Fibroblast of lung (primary cell): Measurements from ENCODE around the gene WDR7. TPM values are rescaled to one million over a fixed set of nuclear protein-coding genes. Genes with fewer than 3 reads are reported as not detected.

ENCODE experiments used
- DNase-seq, 2 donors: peaks; one replicate each; pipeline versions ENCODE4 v3.0.0 to v3.0.0-alpha.2; 2010; ENCODE audit warnings: low read depth in 2 of 2
- H2AFZ ChIP-seq: 2 replicates; pipeline ENCODE4 v1.5.1; 2012; ENCODE audit warnings: low read length, control low read depth, inconsistent platforms
- H3K27ac ChIP-seq: 2 replicates; pipeline ENCODE4 v1.5.1; 2011; ENCODE audit warnings: low read length, control low read depth; ENCODE audit not compliant: insufficient read depth
- H3K27me3 ChIP-seq: 2 replicates; pipeline ENCODE4 v1.5.1; 2011; ENCODE audit warnings: mild to moderate bottlenecking, low read length; ENCODE audit not compliant: control insufficient read depth, insufficient read depth
- H3K36me3 ChIP-seq: 2 replicates; pipeline ENCODE4 v1.5.1; 2011; ENCODE audit warnings: low read length; ENCODE audit not compliant: control insufficient read depth, insufficient read depth
- H3K4me1 ChIP-seq: 2 replicates; pipeline ENCODE4 v1.5.1; 2011; ENCODE audit warnings: low read length; ENCODE audit not compliant: control insufficient read depth, insufficient read depth; ENCODE audit errors: extremely low read depth
- H3K4me2 ChIP-seq: 2 replicates; pipeline ENCODE4 v1.5.1; 2011; ENCODE audit warnings: low read length, control low read depth; ENCODE audit not compliant: insufficient read depth; ENCODE audit errors: extremely low read depth
- H3K4me3 ChIP-seq, 4 experiments: fragments of 200-600 bp in 1 of 4; sonication (generic) in 1 of 4; replicated peaks in 1 of 4; 2 replicates each; pipeline ENCODE4 v1.5.1; 2011 to 2016; ENCODE audit warnings: low read length in 4 of 4, low read depth in 3 of 4, mild to moderate bottlenecking in 3 of 4, control low read depth in 2 of 4, inconsistent platforms in 1 of 4, mixed read lengths in 1 of 4; ENCODE audit not compliant: insufficient read depth in 1 of 4; ENCODE audit errors: control extremely low read depth in 1 of 4
- H3K79me2 ChIP-seq: 2 replicates; pipeline ENCODE4 v1.5.1; 2012; ENCODE audit warnings: mild to moderate bottlenecking, low read length, inconsistent platforms; ENCODE audit not compliant: control insufficient read depth, insufficient read depth
- H3K9ac ChIP-seq: 2 replicates; pipeline ENCODE4 v1.5.1; 2011; ENCODE audit warnings: mild to moderate bottlenecking, low read length, control low read depth; ENCODE audit not compliant: insufficient read depth
- H3K9me3 ChIP-seq: 2 replicates; pipeline ENCODE4 v1.5.1; 2012; ENCODE audit warnings: low read depth, low read length; ENCODE audit not compliant: control insufficient read depth, insufficient read depth
- H4K20me1 ChIP-seq: 2 replicates; pipeline ENCODE4 v1.5.1; 2011; ENCODE audit warnings: low read length; ENCODE audit not compliant: control insufficient read depth, insufficient read depth; ENCODE audit errors: extremely low read depth
- EZH2 ChIP-seq: IDR thresholded peaks from 2 replicates; pipeline ENCODE4 v1.5.1; 2012; ENCODE audit warnings: low read length, control low read depth, mild to moderate bottlenecking; ENCODE audit errors: missing control alignments
- polyA plus RNA-seq, 2 donors: library from polyadenylated mRNA; depleted of rRNA in 1 of 2; stranded (reverse) in 1 of 2; unstranded in 1 of 2; fragments of >200 nt; gene quantifications; 2 replicates each; pipeline ENCODE4 v1.2.1, GENCODE V29; 2011 to 2012; ENCODE audit warnings: missing spikeins in 1 of 2
- total RNA-seq: library from RNA; depleted of rRNA; stranded (reverse); fragments of >200 nt; gene quantifications from 2 replicates; pipeline ENCODE4 v1.2.1, GENCODE V29; 2014
- TF ChIP-seq, protein P1 (sequence below), 2 donors: IDR thresholded peaks in 1 of 2; conservative IDR thresholded peaks in 1 of 2; 1 replicate in 1 of 2; 2 replicates in 1 of 2; pipeline ENCODE4 v1.5.1; 2011 to 2012; ENCODE audit warnings: low read length in 2 of 2, control low read depth in 1 of 2, inconsistent platforms in 1 of 2, low read depth in 1 of 2, mild to moderate bottlenecking in 1 of 2

Gene WDR7
- total and polyA plus RNA-seq, 2 donors (not counting 1 experiment from before 2014, with no cell fraction given): 7.2 to 27.2 TPM

DNA sequence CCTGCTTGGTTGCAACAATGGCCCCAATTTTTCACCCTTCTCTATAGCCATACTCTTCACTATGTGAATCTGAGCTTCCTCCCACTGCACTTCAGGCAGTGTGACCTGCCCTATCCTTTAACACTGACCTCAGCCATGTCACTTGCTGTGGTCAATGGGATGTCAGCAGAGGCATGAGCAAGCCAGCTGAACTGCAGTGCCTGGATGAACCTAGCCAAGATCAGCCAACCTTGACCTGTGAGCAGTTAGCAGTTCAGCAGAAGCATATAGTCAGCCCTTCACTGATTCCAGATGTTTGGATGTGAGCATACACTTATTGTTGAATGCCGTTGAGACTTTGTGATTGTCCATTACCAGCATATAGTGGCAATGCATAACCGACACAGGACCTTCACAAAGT is 432.3 kb downstream of the WDR7 start:
- H3K4me1 ChIP-seq: no peaks in the 10 kb centered on the region
- H3K9me3 ChIP-seq: no peaks in the 10 kb centered on the region
- H3K9ac ChIP-seq: no peak overlapping the region
- H3K36me3 ChIP-seq: no peaks in the 10 kb centered on the region
- TF ChIP-seq EZH2: no peak
- no peak overlapping the region for H2AFZ ChIP-seq
- H4K20me1 ChIP-seq: no peaks in the 10 kb centered on the region
- H3K4me3 ChIP-seq: no peak overlapping the region
- H3K27ac ChIP-seq: no peak overlapping the region
- H3K79me2 ChIP-seq: no peaks in the 10 kb centered on the region
- no peak overlapping the region for H3K4me2 ChIP-seq
- DNase-seq: no peak
- no peaks in the 10 kb centered on the region for H3K27me3 ChIP-seq

DNA sequence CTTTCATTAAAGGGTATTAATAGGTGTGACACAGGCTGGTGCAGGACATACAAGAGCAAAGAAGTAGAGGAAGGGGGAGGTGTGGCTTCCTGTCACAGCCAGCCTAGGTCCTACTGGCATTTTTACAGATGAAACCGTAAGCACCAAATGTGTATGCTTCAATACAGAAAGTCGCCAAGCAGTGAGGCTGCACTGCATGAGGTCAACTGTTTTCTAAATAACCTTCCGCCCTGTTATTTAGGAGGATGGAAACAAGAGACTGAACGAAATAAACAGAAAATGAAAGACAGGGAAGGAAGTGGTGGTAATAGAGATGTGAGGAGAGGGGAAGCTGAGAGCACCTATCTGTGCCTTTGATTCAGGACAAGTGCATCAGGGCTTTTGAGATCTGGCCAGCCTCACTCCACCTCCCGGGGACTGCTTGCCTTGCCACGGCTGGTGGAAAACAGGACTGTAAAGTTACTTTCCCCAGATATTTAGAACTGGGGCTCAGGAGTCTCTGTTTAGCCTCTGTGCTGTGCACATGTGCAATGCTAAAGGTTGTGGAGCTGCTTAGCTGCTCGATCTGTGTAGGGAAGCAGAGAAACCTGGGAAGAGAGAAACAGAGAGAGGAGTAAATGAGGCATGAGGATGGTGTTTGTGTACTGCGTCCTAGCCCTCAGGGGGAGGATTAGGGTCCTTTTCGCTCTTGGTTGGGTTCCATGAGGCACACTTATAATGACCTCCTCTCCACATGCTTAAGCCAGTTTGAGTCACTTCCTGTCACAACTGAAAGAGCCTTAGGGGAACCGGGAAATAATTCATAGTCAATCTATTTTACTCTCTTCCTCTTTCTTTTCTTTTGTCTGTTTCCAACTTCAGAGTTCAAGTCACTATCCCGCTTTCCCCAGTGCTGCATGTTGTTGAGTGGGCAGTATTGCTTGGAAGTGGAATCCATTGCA is 433.4 kb downstream of the WDR7 start:
- H4K20me1 ChIP-seq: no peaks in the 10 kb centered on the region
- no peak overlapping the region for H2AFZ ChIP-seq
- no peak overlapping the region for H3K4me3 ChIP-seq
- no peaks in the 10 kb centered on the region for H3K4me1 ChIP-seq
- H3K9me3 ChIP-seq: no peaks in the 10 kb centered on the region
- H3K36me3 ChIP-seq: no peaks in the 10 kb centered on the region
- no peak overlapping the region for H3K4me2 ChIP-seq
- no peaks in the 10 kb centered on the region for H3K27me3 ChIP-seq
- H3K27ac ChIP-seq: no peak overlapping the region
- no peak overlapping the region for H3K9ac ChIP-seq
- no peak for DNase-seq
- H3K79me2 ChIP-seq: no peaks in the 10 kb centered on the region
- TF ChIP-seq, protein P1, sequence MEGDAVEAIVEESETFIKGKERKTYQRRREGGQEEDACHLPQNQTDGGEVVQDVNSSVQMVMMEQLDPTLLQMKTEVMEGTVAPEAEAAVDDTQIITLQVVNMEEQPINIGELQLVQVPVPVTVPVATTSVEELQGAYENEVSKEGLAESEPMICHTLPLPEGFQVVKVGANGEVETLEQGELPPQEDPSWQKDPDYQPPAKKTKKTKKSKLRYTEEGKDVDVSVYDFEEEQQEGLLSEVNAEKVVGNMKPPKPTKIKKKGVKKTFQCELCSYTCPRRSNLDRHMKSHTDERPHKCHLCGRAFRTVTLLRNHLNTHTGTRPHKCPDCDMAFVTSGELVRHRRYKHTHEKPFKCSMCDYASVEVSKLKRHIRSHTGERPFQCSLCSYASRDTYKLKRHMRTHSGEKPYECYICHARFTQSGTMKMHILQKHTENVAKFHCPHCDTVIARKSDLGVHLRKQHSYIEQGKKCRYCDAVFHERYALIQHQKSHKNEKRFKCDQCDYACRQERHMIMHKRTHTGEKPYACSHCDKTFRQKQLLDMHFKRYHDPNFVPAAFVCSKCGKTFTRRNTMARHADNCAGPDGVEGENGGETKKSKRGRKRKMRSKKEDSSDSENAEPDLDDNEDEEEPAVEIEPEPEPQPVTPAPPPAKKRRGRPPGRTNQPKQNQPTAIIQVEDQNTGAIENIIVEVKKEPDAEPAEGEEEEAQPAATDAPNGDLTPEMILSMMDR (conservative IDR thresholded peaks at IDR 0.05 in 1 of 2, IDR thresholded peaks at IDR 0.05 in 1 of 2; ENCODE audit: low read depth in 1 of 2, low read length in 2 of 2): no peak
- no peak for TF ChIP-seq EZH2

DNA sequence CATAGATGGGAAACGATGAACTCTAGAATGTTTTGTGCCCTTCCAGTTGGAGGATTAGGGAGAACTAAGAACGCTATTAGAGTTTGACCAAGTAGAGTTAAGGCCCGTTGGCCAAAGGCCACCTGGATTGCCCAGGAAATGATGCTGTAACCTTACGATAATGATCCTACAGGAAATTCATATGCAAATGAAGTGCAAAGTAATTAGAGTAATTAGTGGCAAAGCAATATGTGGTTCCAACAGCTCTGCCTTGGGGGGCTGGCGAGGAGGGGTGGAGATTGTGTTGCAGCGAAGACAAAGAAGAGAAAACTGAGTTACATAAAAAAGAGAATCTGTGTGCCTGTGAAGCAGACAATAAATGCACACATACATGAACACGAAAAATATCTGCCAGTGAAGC is 434.2 kb downstream of the WDR7 start:
- Histone ChIP-seq H3K4me2 (no peak overlapping the region), H3K36me3 (no peaks in the 10 kb centered on the region), H3K9me3 (no peaks in the 10 kb centered on the region), H4K20me1 (no peaks in the 10 kb centered on the region), H3K4me1 (no peaks in the 10 kb centered on the region), H3K27ac (no peak overlapping the region), H2AFZ (no peak overlapping the region), H3K27me3 (no peaks in the 10 kb centered on the region), H3K9ac (no peak overlapping the region), H3K4me3 (no peak overlapping the region), H3K79me2 (no peaks in the 10 kb centered on the region)
- DNase-seq: no peak
- TF ChIP-seq, protein P1 (conservative IDR thresholded peaks at IDR 0.05 in 1 of 2, IDR thresholded peaks at IDR 0.05 in 1 of 2; ENCODE audit: low read depth in 1 of 2, low read length in 2 of 2): no peak
- no peak for TF ChIP-seq EZH2
